IPS-18c (cell line): ENCODE results near the gene NR5A1.

Experiments
- H3K4me3 ChIP-seq: 2 replicates; pipeline ENCODE4 v1.7.0; 2013; ENCODE audit warnings: low read depth, mild to moderate bottlenecking, low read length, moderate library complexity; ENCODE audit not compliant: insufficient read depth
- H3K9me3 ChIP-seq: one replicate; pipeline ENCODE4 v1.6.1; 2013; ENCODE audit warnings: mild to moderate bottlenecking, low read length, moderate library complexity; ENCODE audit not compliant: control insufficient read depth, insufficient read depth

The NR5A1 gene

DNA sequence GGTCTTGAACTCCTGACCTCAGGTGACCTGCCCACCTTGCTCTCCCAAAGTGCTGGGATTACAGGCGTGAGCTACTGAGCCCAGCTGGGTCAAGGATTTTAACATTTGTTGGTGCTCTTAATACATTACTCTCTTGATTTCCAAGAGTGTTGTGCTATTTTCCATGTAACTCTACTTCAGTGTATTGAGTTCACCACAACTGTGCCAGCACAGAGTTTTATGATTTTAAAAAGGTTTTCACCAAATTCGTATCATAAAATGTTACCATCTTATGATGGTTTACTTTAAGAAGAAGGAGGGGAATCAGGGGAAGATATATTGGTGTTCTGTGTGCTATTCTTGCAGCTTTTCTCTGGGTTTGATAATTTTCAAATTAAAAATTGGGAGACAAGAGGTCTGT, 63.6 kb downstream of the NR5A1 start:
- peaks cover 2% of the 10 kb centered on the region for H3K9me3 ChIP-seq
- H3K4me3 ChIP-seq = no peak overlapping the region

DNA sequence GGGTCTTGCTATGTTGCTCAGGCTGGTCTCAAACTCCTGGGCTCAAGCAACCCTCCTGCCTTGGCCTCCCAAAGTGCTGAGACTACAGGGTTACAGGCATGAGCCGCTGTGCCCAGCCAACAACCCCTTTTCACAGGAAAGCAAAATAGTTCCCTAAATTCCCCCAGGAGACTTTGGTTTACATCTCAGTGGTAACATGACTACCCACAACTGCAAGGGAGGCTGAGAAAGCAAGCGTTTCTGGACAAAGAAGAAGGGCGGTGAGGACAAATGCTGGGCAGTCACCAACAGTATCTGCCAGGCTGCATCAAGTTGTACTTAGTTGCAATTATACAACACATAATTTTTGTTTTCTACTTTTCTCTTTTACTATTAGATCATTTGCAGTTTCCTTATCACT, 64.4 kb downstream of the NR5A1 start:
- H3K4me3 ChIP-seq = no peak overlapping the region
- peaks cover 2% of the 10 kb centered on the region for H3K9me3 ChIP-seq

DNA sequence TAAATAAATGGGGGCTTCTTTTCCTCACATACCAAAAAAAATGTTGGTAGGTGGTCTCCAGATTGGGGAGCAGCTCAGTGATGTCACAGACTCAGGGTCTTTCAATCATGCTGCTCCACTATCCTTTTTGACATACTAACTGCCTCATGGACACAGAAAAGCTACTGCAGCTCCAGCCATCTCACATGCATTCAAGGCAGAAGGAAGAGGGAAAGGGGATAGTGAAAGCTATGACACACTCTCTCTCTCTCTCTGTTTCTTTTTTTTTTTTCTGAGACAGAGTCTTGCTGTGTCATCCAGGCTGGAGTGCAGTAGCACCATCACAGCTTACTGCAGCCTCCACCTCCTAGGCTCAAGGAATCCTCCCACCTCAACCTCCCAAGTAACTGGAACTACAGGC, 64.8 kb downstream of the NR5A1 start:
- peaks cover 2% of the 10 kb centered on the region for H3K9me3 ChIP-seq
- no peak overlapping the region for H3K4me3 ChIP-seq

DNA sequence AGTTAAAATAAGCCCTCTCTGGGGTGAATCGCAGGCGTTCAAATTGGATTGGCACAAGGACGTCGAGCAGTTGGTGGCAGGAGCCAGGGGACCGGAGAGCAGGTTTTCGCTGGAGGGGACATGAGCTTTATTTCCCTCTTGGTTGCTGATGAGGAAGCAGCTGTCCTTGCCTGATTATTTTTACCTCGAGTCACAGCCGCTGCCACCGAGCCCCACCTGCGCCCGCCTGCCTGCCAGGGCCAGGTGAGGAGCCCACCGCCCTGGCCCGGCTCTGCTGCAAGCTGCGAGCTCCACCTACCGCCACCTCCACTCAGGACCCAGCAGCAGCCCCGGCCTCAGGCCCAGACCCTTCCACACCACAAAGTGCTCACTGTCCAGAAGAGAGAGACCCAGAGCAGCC, 65.9 kb downstream of the NR5A1 start:
- H3K4me3 ChIP-seq = no peak overlapping the region
- H3K9me3 ChIP-seq = peaks cover 2% of the 10 kb centered on the region

GRCh38 chr9:124440786-124441185, 66.4 kb downstream of the NR5A1 start:
- H3K4me3 ChIP-seq = no peak overlapping the region
- H3K9me3 ChIP-seq = peaks cover 2% of the 10 kb centered on the region

GRCh38 chr9:124439686-124440243, 67.4 kb downstream of the NR5A1 start:
- Histone ChIP-seq H3K4me3 (no peak overlapping the region), H3K9me3 (peaks cover 2% of the 10 kb centered on the region)

DNA sequence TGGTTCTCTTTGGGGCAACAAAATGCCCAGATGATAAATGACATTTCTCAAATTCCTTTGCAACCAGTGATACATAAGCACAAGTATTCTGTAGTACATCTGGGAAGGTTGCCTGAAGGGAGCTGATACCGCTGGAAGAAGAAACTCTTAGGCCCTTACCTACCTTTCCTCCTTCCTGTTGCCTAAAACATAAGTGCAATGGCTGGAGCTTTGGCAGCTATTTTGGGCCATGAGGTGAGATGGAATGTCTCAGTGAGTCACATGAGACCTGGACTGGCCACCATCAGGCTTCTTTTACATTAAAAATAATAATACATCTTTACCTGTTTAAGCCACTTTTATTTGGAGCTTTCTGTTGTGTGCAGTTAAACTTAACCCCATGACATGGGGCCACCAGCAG, 68.1 kb downstream of the NR5A1 start:
- peaks cover 2% of the 10 kb centered on the region for H3K9me3 ChIP-seq
- H3K4me3 ChIP-seq = no peak overlapping the region

GRCh38 chr9:124438091-124438490, 69.1 kb downstream of the NR5A1 start:
- Histone ChIP-seq H3K9me3 (peaks cover 2% of the 10 kb centered on the region), H3K4me3 (no peak overlapping the region)

DNA sequence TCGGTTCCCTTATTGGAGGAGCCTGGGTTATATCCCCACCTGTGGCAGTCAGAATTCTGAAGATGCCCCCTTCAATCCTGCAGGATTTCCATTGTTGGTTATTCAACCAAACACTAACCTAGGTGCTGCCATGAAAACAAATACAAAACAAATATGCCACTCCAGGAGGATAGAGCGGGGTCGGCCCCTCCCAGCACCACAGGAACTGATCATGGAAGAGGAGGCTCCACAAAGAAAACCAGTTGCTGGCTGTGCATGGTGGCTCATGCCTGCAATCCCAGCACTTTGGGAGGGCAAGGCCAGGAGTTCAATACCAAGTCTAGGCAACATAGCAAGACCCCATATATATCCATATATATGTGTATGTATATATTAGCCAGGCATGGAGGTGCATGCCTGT, 70.1 kb downstream of the NR5A1 start:
- Histone ChIP-seq H3K4me3 (no peak overlapping the region), H3K9me3 (peaks cover 2% of the 10 kb centered on the region)

- Histone ChIP-seq H3K9me3 (peaks cover 2% of the 10 kb centered on the region), H3K4me3 (no peak overlapping the region)
Observed at GRCh38 chr9:124436320-124436719, 70.9 kb downstream of the NR5A1 start.
